Liver (tissue), 9 donors: ENCODE data around the gene PDXDC1. TPM values are rescaled to one million over a fixed set of nuclear protein-coding genes. Genes with fewer than 3 reads are reported as not detected.
A peak's percentile ranks its signal among the peaks of the same experiment; 100 is the strongest.
"Not testable (repeated sequence)": the region's sequence is repeated elsewhere in the genome, so short reads cannot be mapped to it uniquely, and the experiment has no call there.

ENCODE experiments used
- DNase-seq: peaks from one replicate; pipeline ENCODE4 v3.0.0-alpha.2; 2017; ENCODE audit warnings: low spot score
- H3K27ac ChIP-seq, 2 donors: one replicate each; pipeline ENCODE4 v1.7.0; 2013; ENCODE audit warnings: inconsistent platforms in 2 of 2, low read length in 2 of 2, control low read depth in 1 of 2, low read depth in 1 of 2, mild to moderate bottlenecking in 1 of 2
- H3K27me3 ChIP-seq, 4 donors: one replicate each; pipeline versions ENCODE4 v1.6.1 to v1.7.0; 2013; ENCODE audit warnings: low read length in 3 of 4, inconsistent platforms in 1 of 4, mild to moderate bottlenecking in 1 of 4, moderate library complexity in 1 of 4; ENCODE audit not compliant: control insufficient read depth in 4 of 4, insufficient read depth in 4 of 4
- H3K36me3 ChIP-seq, 4 donors: one replicate each; pipeline versions ENCODE4 v1.6.1 to v1.7.0; 2013; ENCODE audit warnings: low read length in 3 of 4, mild to moderate bottlenecking in 3 of 4, low read depth in 1 of 4, moderate library complexity in 1 of 4; ENCODE audit not compliant: control insufficient read depth in 4 of 4, insufficient read depth in 3 of 4
- H3K4me1 ChIP-seq, 4 donors: one replicate each; pipeline versions ENCODE4 v1.6.1 to v1.7.0; 2013; ENCODE audit warnings: low read length in 3 of 4, mild to moderate bottlenecking in 3 of 4, moderate library complexity in 1 of 4; ENCODE audit not compliant: control insufficient read depth in 4 of 4, insufficient read depth in 4 of 4
- H3K4me3 ChIP-seq, 3 donors: one replicate each; pipeline versions ENCODE4 v1.6.1 to v1.7.0; 2013; ENCODE audit warnings: low read length in 3 of 3, control low read depth in 1 of 3, low read depth in 1 of 3, mild to moderate bottlenecking in 1 of 3
- H3K9ac ChIP-seq, 2 donors: one replicate each; pipeline ENCODE4 v1.7.0; 2013; ENCODE audit warnings: low read length in 2 of 2, mild to moderate bottlenecking in 2 of 2, moderate library complexity in 2 of 2, control low read depth in 1 of 2, low read depth in 1 of 2
- H3K9me3 ChIP-seq, 4 donors: one replicate each; pipeline versions ENCODE4 v1.6.1 to v1.7.0; 2013; ENCODE audit warnings: low read length in 3 of 4; ENCODE audit not compliant: control insufficient read depth in 4 of 4
- CTCF ChIP-seq: fragments of 150-350 bp; IDR thresholded peaks from 2 replicates; pipeline ENCODE4 v1.5.1; 2017; ENCODE audit warnings: improper control_type of control experiment, low read depth, low read length; ENCODE audit not compliant: missing input control
- EGR1 ChIP-seq, 2 donors: IDR thresholded peaks; 2 replicates each; pipeline ENCODE4 v1.6.1; 2016 to 2018; ENCODE audit warnings: antibody characterized with exemption in 2 of 2, low read depth in 2 of 2
- GABPA ChIP-seq, 2 donors: IDR thresholded peaks in 1 of 2; conservative IDR thresholded peaks in 1 of 2; 2 replicates each; pipeline ENCODE4 v1.6.1; 2016; ENCODE audit warnings: antibody characterized with exemption in 2 of 2, mild to moderate bottlenecking in 1 of 2, moderate library complexity in 1 of 2
- HNF4A ChIP-seq, 2 donors: conservative IDR thresholded peaks; 2 replicates each; pipeline ENCODE4 v1.6.1; 2016; ENCODE audit warnings: antibody characterized with exemption in 2 of 2, mild to moderate bottlenecking in 2 of 2
- HNF4G ChIP-seq: IDR thresholded peaks from 2 replicates; pipeline ENCODE4 v1.6.1; 2016; ENCODE audit warnings: antibody characterized with exemption
- JUND ChIP-seq, 2 donors: IDR thresholded peaks; 2 replicates each; pipeline ENCODE4 v1.6.1; 2016; ENCODE audit warnings: antibody characterized with exemption in 2 of 2
- MAX ChIP-seq: IDR thresholded peaks from 2 replicates; pipeline ENCODE4 v1.6.1; 2016; ENCODE audit warnings: antibody characterized with exemption
- NR2F2 ChIP-seq: IDR thresholded peaks from 2 replicates; pipeline ENCODE4 v1.6.1; 2016; ENCODE audit warnings: antibody characterized with exemption
- RAD21 ChIP-seq, 2 donors: IDR thresholded peaks; 2 replicates each; pipeline ENCODE4 v1.6.1; 2016; ENCODE audit warnings: antibody characterized with exemption in 2 of 2, mild to moderate bottlenecking in 2 of 2
- REST ChIP-seq: IDR thresholded peaks from 2 replicates; pipeline ENCODE4 v1.6.1; 2016; ENCODE audit warnings: antibody characterized with exemption, mild to moderate bottlenecking
- RXRA ChIP-seq, 2 donors: IDR thresholded peaks; 2 replicates each; pipeline ENCODE4 v1.6.1; 2017 to 2018; ENCODE audit warnings: antibody characterized with exemption in 2 of 2, mild to moderate bottlenecking in 1 of 2
- SP1 ChIP-seq: IDR thresholded peaks from 2 replicates; pipeline ENCODE4 v1.6.1; 2018; ENCODE audit warnings: antibody characterized with exemption, mild to moderate bottlenecking
- TAF1 ChIP-seq: conservative IDR thresholded peaks from 2 replicates; pipeline ENCODE4 v1.6.1; 2016; ENCODE audit warnings: antibody characterized with exemption, mild to moderate bottlenecking
- YY1 ChIP-seq: IDR thresholded peaks from 2 replicates; pipeline ENCODE4 v1.6.1; 2016; ENCODE audit warnings: antibody characterized with exemption, mild to moderate bottlenecking
- ZBTB33 ChIP-seq: IDR thresholded peaks from 2 replicates; pipeline ENCODE4 v1.6.1; 2016; ENCODE audit warnings: antibody characterized with exemption
- WGBS: extraction: QIAGEN DNeasy Blood & Tissue Kit; methylation state at CpG from one replicate; pipeline ENCODE4 v1.1.7; 2013; 5-methylcytosine and 5-hydroxymethylcytosine counted together
- polyA plus RNA-seq, 2 donors: library from polyadenylated mRNA; stranded (reverse) in 1 of 2; unstranded in 1 of 2; fragments of 200-250 nt in 1 of 2; fragments of >200 nt in 1 of 2; fragmentation: Nextera tagmentation in 1 of 2; extraction: Ambion mirVana in 1 of 2; gene quantifications; one replicate each; pipeline versions ENCODE4 v1.2.1 to v1.2.3, GENCODE V29; 2013 to 2015
- total RNA-seq, 2 donors: library from RNA; depleted of rRNA; stranded (reverse); fragments of >200 nt; gene quantifications; one replicate each; pipeline ENCODE4 v1.2.3, GENCODE V29; 2014
- donor health status: healthy.
- donor health status: healthy.
- donor health status: healthy.
- donor health status: healthy.
- donor health status: healthy.

PDXDC1 gene
- total and polyA plus RNA-seq, 4 donors = 44.7 to 165 (median 58.0) TPM

GRCh38 chr16:15049581-15050180 lies 74.9 kb downstream of the PDXDC1 start:
- Histone ChIP-seq H3K9me3 (no peaks in the 10 kb centered on the region), H3K4me3 (no peak overlapping the region), H3K27ac (peak overlapping the region; percentile 8 to 23), H3K27me3 (no peaks in the 10 kb centered on the region), H3K9ac (no peak overlapping the region), H3K4me1 (peaks cover 2 to 44% (median 37%) of the 10 kb centered on the region in 4 donors), H3K36me3 (peaks cover 0 to 2% (median 0%) of the 10 kb centered on the region in 4 donors)
- 89% methylated on average over 3 of the region's 3 CpGs for WGBS
- no peak for DNase-seq
- TF ChIP-seq NR2F2 (no peak), HNF4G (no peak), RAD21 (IDR thresholded peaks at IDR 0.05) (no peak)

- H3K36me3 ChIP-seq, DNase-seq, H3K9me3 ChIP-seq, H3K4me3 ChIP-seq, H3K9ac ChIP-seq, H3K27me3 ChIP-seq, H3K27ac ChIP-seq: not testable (repeated sequence)
- 96% methylated on average over 1 of the region's 1 CpG for WGBS
- peaks cover 2 to 51% (median 40%) of the 10 kb centered on the region in 4 donors for H3K4me1 ChIP-seq
Measured at GRCh38 chr16:15050440-15050839, 75.6 kb downstream of the PDXDC1 start.

- H3K4me1 ChIP-seq = peaks cover 2 to 44% (median 34%) of the 10 kb centered on the region in 4 donors
- H3K9ac ChIP-seq = no peak overlapping the region
- DNase-seq = no peak
- no peak overlapping the region for H3K4me3 ChIP-seq
- WGBS = 96% methylated on average over 9 of the region's 9 CpGs
- H3K36me3 ChIP-seq = peaks cover 0 to 2% (median 0%) of the 10 kb centered on the region in 4 donors
- no peak for TF ChIP-seq HNF4G
- TF ChIP-seq NR2F2 = no peak
- no peak for TF ChIP-seq TAF1
- TF ChIP-seq RXRA (IDR thresholded peaks at IDR 0.05) = no peak
- TF ChIP-seq GABPA (IDR thresholded peaks at IDR 0.05 in 1 of 2, conservative IDR thresholded peaks at IDR 0.05 in 1 of 2) = no peak
- TF ChIP-seq REST = no peak
- no peak for TF ChIP-seq CTCF
- no peak for TF ChIP-seq SP1
- TF ChIP-seq MAX = no peak
- no peak for TF ChIP-seq JUND (IDR thresholded peaks at IDR 0.05)
- TF ChIP-seq HNF4A (conservative IDR thresholded peaks at IDR 0.05) = no peak
- no peak for TF ChIP-seq ZBTB33
- no peak for TF ChIP-seq EGR1 (IDR thresholded peaks at IDR 0.05; ENCODE audit: low read depth in 2 of 2)
- no peak for TF ChIP-seq YY1
- peak overlapping the region; percentile 72 to 73 for H3K27ac ChIP-seq
- H3K27me3 ChIP-seq = no peaks in the 10 kb centered on the region
- H3K9me3 ChIP-seq = no peaks in the 10 kb centered on the region
Measured at GRCh38 chr16:15051387-15051951, 76.6 kb downstream of the PDXDC1 start.
